Brain microvascular endothelial cell (primary cell): ENCODE results near the gene MTNR1B.

Source experiments
- DNase-seq: peaks from one replicate; pipeline ENCODE4 v3.0.0-alpha.2; 2020
- H3K27ac ChIP-seq: fragments of 250-450 bp; sonication (Bioruptor Pico); 2 replicates; pipeline ENCODE4 v1.5.1; 2020; ENCODE audit warnings: mild to moderate bottlenecking, moderate library complexity
- H3K27me3 ChIP-seq: fragments of 250-450 bp; sonication (Bioruptor Pico); replicated peaks from 2 replicates; pipeline ENCODE4 v1.5.1; 2020; ENCODE audit warnings: mild to moderate bottlenecking
- H3K36me3 ChIP-seq: fragments of 250-450 bp; sonication (Bioruptor Pico); replicated peaks from 2 replicates; pipeline ENCODE4 v1.5.1; 2020; ENCODE audit warnings: mild to moderate bottlenecking
- H3K4me3 ChIP-seq: 2 replicates; pipeline ENCODE4 v1.5.1; 2011; ENCODE audit warnings: low read depth, mild to moderate bottlenecking, control low read depth, low read length, moderate library complexity
- in situ Hi-C: cut with HindIII; loops from 2 replicates; pipeline ENCODE4 v1.10.0; 2017; ENCODE audit warnings: low sequenced_read_pairs, low pct_ligation_motif_present
- TF ChIP-seq, protein P1 (sequence below): IDR thresholded peaks from 2 replicates; pipeline ENCODE4 v1.5.1; 2011; ENCODE audit warnings: low read depth, mild to moderate bottlenecking, moderate library complexity, low read length, control low read depth, inconsistent platforms; ENCODE audit errors: missing control alignments

Gene MTNR1B

DNA sequence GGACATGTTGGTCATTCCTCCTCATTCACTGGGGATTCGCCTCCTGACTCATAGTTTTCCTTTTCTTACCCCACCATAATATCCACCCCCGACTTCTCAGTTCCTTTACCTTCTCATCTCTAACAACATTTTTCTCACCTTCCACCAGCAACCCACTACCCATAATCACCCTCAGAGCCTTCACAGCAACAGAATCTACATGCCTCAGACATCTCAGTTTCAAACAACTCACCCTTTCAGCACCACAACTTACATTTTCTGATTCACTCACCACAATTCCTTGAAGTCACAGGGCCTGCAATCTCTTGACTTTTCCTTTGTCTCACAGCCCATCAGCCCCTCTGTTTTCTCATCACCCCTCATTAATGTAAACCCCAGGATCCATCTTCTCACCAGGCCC lies 2.3 kb upstream of the MTNR1B start:
- TF ChIP-seq, protein P1, sequence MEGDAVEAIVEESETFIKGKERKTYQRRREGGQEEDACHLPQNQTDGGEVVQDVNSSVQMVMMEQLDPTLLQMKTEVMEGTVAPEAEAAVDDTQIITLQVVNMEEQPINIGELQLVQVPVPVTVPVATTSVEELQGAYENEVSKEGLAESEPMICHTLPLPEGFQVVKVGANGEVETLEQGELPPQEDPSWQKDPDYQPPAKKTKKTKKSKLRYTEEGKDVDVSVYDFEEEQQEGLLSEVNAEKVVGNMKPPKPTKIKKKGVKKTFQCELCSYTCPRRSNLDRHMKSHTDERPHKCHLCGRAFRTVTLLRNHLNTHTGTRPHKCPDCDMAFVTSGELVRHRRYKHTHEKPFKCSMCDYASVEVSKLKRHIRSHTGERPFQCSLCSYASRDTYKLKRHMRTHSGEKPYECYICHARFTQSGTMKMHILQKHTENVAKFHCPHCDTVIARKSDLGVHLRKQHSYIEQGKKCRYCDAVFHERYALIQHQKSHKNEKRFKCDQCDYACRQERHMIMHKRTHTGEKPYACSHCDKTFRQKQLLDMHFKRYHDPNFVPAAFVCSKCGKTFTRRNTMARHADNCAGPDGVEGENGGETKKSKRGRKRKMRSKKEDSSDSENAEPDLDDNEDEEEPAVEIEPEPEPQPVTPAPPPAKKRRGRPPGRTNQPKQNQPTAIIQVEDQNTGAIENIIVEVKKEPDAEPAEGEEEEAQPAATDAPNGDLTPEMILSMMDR = no peak
- no peak overlapping the region for H3K27ac ChIP-seq
- DNase-seq = no peak
- H3K36me3 ChIP-seq = no peaks in the 10 kb centered on the region
- in situ Hi-C loops = no loop called here
- peaks cover 14% of the 10 kb centered on the region for H3K27me3 ChIP-seq
- H3K4me3 ChIP-seq = no peak overlapping the region

DNA sequence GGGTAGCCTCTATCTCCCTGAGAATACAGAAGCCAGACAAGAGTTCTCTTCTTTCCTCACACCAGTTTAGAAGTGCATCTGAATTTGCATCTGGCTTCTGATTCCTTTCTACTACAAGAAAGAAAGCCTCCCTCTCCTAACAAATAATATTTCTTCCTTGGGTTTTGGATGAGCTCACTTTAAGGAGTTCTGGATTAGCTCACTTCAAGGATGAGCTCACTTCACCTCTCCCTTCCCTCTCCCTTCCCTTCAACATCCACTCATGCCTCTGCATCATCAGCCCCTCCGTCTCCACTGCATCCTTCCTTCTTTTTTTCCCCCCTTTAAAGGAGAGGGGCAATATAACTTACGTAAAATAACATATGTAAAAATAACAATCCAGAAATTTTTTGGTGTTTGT lies 1.6 kb upstream of the MTNR1B start:
- in situ Hi-C loops = no loop called here
- DNase-seq = no peak
- TF ChIP-seq, protein P1 = no peak
- no peaks in the 10 kb centered on the region for H3K36me3 ChIP-seq
- no peak overlapping the region for H3K27ac ChIP-seq
- peaks cover 14% of the 10 kb centered on the region for H3K27me3 ChIP-seq
- H3K4me3 ChIP-seq = no peak overlapping the region

DNA sequence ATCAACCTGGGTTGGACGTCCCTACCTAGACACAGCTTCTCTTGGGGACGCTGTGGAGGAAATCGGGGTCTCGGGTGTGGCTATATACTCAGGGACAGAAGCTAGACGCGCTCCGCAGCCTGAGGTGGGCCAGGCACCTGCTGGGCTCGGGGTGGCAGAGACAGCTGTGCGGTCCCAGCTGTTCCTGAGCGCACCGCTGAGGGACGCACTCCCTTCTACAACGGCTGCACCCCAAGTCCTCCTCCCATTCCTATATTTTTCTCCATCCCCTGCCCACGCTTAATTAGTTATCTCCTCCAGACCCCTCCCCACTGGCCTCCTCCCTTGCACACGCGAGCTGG lies 188 bp upstream of the MTNR1B start:
- in situ Hi-C loops = no loop called here
- no peaks in the 10 kb centered on the region for H3K36me3 ChIP-seq
- no peak overlapping the region for H3K27ac ChIP-seq
- H3K4me3 ChIP-seq = no peak overlapping the region
- no peak for DNase-seq
- H3K27me3 ChIP-seq = peaks cover 14% of the 10 kb centered on the region
- TF ChIP-seq, protein P1 = no peak

DNA sequence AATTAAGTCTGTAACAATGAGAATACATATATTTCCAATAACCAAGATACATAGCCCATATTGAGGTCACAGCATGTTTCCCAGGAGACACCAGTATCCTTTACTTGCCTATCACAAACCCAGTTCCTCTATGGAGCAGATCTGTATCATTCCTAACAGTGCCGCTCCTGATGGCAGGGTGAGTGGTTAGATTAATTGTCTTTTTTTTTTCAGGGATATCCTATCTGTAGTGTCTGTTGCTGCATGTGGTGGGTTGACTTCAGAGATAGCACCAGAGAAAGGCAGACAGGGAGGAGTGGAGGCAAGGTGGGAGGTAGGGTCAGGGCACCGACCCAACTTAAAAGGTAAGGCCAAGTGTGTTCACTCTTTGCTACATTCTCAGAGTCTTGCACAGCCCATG lies 2.8 kb downstream of the MTNR1B start:
- Histone ChIP-seq H3K4me3 (no peak overlapping the region), H3K27me3 (peaks cover 14% of the 10 kb centered on the region), H3K27ac (no peak overlapping the region), H3K36me3 (no peaks in the 10 kb centered on the region)
- DNase-seq = no peak
- TF ChIP-seq, protein P1 = no peak
- in situ Hi-C loops = no loop called here

DNA sequence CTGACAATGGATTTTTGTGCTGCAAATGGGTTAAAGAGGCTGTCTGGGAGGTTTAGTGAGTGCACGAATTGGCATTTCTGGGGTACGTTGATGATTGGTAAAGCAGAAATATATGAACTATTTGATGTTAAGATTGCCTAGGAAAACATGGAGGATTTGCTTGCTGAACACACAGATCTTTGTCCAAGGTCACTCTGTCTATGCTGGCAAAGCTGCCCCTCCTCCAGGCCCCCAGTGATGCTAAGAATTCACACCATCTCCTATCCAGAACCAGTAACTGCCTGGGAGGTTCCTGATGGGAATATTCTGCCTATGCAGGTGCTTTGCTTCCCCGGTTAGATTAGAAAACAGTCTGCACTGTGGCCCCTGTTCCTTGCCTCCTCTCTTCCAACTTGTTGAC lies 5.8 kb downstream of the MTNR1B start:
- TF ChIP-seq, protein P1 = no peak
- Histone ChIP-seq H3K4me3 (no peak overlapping the region), H3K27me3 (peaks cover under 1% of the 10 kb centered on the region), H3K27ac (no peak overlapping the region), H3K36me3 (no peaks in the 10 kb centered on the region)
- in situ Hi-C loops = no loop called here
- DNase-seq = no peak

DNA sequence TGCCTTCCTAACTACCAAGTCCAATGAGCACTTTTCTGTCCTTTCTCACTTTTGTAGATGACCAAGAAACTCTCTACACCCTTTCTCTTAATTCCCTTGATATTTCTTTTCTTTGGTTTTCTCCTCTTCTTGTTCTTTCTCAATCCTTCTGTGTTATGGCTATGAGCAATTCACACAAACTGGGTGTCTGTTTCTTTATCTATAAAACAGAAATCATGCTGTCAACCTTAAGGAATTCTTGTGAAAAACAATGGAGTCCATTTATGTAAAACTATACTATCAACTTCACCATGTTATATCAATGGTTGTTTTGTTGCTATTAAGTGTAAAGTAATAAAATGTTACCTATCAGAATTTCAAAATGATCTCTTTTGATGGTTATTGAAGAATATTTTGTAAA lies 7.2 kb downstream of the MTNR1B start:
- no peak for DNase-seq
- in situ Hi-C loops = no loop called here
- Histone ChIP-seq H3K36me3 (no peaks in the 10 kb centered on the region), H3K27ac (no peak overlapping the region), H3K4me3 (no peak overlapping the region), H3K27me3 (no peaks in the 10 kb centered on the region)
- TF ChIP-seq, protein P1 = no peak
